HG02870 (cell line): ENCODE measurements around the gene DLG1.
"Not testable (repeated sequence)": the region's sequence is repeated elsewhere in the genome, so short reads cannot be mapped to it uniquely, and the experiment has no call there.

Experiments used
- ATAC-seq: cut with Tn5 transposase; IDR thresholded peaks from one replicate; pipeline ENCODE4 v1.9.1; 2021; ENCODE audit warnings: mild to moderate bottlenecking, moderate library complexity; ENCODE audit not compliant: unreplicated experiment

The DLG1 gene

GRCh38 chr3:197216914-197217313, 81.5 kb downstream of the DLG1 start:
- no peak for ATAC-seq

GRCh38 chr3:197216169-197216860, 82.1 kb downstream of the DLG1 start:
- no peak for ATAC-seq

- no peak for ATAC-seq
These were observed 86.1 kb downstream of the DLG1 start for GRCh38 chr3:197212290-197212689.

DNA sequence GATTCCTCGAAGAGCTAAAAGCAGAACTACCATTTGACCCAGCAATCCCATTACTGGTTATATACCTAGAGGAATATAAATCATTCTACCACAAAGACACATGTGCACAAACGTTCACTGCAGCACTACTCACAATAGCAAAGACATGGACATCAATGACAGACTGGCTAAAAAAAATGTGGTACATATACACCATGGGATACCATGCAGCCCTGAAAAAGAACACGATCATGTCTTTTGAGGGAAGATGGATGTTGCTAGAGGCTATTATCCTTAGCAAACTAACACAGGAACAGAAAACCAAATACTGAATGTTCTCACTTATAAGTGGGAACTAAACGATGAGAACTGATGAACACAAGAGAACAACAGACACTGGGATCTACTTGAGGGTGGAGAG, 86.7 kb downstream of the DLG1 start:
- ATAC-seq: not testable (repeated sequence)

DNA sequence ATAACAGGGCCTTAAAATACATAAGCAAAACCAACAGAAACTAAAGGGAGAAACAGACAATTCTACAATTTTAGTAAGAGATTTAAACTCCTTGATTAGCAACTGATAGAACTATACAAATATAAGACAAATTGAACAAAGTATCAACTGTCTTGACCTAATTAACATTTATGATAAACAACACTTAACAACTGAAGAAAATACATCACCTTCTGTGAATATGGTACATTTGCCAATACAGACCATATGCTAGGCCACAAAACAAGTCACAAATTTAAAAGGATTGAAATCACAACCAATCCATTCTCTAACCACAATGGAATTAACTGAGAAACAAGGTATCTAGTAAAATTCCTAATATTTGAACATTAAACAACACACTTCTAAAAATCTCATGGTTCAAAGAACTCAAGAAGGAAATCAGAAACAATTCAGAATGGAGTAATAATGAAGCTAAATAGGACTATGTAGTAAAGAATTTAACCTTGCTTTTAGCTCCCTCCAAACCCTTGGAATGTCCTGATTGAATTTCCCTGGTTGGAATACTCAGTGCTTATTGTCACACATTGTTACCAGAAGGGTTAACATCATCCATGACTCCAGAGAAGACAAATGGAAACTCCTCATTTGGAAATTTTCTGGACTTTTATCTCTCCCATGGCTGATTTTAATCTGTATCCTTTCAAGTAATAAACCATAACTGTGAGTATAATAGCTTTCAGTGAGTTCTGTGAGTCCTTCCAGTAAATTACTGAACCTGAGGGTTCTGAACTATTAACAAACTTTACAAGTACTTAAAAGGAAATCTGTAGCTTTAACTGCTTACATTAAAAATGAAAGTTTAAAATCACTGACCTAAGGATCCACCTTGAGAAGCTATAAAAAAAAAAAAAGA, 88.8 kb downstream of the DLG1 start:
- no peak for ATAC-seq

DNA sequence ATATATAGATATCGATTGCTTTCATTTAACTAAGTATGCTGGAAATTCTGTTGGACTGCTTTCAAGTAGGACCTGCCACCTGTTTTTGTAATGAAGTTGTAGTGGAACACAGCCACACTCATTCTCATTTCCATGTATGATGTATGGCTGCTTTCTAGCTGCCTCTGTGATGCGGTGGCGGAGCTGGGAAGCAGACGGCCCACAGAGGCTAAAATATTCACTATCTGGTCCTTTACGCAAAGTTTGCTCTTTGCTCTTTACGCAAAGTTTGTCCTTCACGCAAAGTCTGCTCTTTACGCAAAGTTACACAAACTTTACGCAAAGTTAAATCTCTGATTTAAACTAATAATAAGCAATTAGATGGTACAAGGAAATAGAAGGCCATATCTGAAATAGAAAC, 91.5 kb downstream of the DLG1 start:
- no peak for ATAC-seq

GRCh38 chr3:197205675-197206074, 92.7 kb downstream of the DLG1 start:
- ATAC-seq: no peak

DNA sequence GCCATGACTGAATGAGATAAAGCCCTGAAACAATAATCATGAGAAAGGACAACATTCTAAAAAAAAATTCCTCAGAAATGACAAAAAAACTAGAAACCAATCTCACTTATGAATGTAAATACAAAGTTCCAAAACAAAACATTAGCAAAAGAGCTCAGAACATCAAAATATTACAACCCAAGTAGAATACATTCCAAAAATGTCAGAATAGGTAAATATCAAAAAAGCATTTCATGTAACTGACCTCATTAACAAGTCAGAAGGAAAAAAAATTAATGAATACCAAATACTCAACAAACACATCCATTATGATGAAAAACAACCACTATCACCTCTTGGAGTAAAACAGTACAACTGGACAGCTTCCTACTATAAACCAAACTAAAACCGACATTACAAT, 93.1 kb downstream of the DLG1 start:
- no peak for ATAC-seq

GRCh38 chr3:197204736-197205135, 93.7 kb downstream of the DLG1 start:
- ATAC-seq: no peak

GRCh38 chr3:197203714-197204146, 94.7 kb downstream of the DLG1 start:
- no peak for ATAC-seq

GRCh38 chr3:197202694-197203093, 95.7 kb downstream of the DLG1 start:
- no peak for ATAC-seq

DNA sequence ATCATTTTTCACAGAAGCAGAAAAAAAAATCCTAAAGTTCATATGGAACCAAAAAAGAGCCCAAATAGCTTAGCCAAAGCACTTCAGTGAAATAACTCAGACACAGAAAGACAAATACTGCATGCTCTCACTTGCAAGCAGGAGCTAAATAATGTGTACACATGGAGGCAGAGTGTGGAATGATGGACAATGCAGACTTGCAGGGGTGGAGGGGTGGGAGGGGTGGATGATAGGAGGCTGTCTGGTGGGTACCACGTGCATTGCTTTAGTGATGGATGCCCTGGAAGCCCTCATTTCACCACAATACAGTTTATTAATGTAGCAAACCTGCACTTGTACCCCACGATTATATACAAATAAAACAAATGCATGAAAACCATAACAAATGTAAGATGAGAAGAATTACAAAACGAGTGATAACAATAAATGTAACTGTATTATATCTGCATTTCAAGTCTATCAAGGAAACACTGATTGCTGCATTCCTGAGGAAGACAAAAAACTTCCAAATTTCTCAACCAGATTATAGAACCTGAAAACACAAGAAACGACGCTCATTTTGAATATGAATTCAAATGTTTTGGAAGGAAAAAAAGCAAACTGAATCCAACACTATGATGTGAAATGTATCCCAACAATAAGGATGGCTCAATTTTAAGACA, 96.5 kb downstream of the DLG1 start:
- ATAC-seq: no peak

DNA sequence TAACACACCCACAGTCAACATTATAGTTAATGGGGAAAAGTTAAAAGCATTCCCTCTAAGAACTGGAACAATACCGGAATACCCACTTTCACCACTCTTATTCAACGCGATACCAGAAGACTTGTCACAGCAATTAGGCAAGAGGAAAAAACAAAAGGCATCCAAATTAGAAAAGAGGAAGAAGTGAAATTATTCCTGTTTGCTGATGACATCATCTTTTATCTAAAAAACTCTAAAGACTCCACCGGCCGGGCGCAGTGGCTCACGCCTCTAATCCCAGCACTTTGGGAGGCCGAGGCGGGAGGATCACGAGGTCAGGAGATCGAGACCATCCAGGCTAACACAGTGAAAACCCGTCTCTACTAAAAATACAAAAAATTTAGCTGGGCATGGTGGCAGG, 97.6 kb downstream of the DLG1 start:
- ATAC-seq: not testable (repeated sequence)

GRCh38 chr3:197197334-197197733, 101.1 kb downstream of the DLG1 start:
- no peak for ATAC-seq

DNA sequence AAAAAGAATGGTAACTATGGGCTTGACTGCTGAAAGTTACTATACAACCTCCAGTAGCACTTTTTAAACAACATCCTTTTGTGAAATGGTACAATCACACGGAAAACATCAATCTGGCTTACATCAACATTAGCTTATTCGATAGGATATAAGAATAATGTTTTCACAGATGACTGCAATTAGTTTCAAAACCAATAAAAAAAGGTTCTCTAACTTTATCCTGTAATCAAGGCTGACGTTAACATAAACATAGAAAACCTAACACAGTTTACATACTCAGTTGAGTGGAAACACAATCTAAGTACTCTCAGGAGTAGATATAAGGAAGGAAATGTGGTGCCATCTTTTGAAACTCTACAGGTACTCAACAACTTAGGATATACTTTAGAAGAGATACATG, 102.2 kb downstream of the DLG1 start:
- ATAC-seq: no peak

DNA sequence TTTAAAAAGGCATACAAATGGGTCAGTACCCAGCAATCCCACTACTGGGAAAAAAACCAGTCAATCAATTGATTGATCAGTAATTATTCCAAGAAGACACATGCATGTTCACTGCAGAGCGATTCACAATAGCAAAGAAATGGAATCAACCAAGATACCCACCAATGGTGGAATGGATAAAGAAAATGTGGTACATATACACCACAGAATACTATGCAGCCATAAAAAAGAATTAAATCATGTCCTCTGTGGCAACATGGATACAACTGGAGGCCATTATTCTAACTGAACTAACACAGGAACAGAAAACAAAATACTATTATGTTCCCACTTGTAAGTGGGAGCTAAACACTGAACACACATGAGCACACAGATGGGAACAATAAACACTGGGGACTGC, 103.1 kb downstream of the DLG1 start:
- no peak for ATAC-seq

DNA sequence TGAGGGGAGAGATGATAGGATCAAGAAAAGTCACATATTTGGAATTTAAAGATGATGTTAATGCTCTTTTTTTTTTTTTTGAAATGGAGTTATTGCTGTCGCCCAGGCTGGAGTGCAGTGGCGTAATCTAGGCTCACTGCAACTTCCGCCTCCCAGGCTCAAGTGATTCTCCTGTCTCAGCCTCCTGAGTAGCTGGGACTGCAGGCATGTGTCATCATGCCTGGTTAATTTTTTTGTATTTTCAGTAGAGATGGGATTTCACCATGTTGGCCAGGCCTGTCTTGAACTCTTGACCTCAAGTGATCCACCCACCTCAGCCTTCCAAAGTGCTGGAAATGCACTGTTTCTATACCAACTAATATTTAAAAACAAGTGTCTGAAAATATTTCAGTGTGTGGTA, 104.7 kb downstream of the DLG1 start:
- ATAC-seq: not testable (repeated sequence)

GRCh38 chr3:197191897-197192296, 106.5 kb downstream of the DLG1 start:
- ATAC-seq: no peak

GRCh38 chr3:197189623-197190022, 108.8 kb downstream of the DLG1 start:
- ATAC-seq: no peak

GRCh38 chr3:197188963-197189362, 109.4 kb downstream of the DLG1 start:
- ATAC-seq: no peak

DNA sequence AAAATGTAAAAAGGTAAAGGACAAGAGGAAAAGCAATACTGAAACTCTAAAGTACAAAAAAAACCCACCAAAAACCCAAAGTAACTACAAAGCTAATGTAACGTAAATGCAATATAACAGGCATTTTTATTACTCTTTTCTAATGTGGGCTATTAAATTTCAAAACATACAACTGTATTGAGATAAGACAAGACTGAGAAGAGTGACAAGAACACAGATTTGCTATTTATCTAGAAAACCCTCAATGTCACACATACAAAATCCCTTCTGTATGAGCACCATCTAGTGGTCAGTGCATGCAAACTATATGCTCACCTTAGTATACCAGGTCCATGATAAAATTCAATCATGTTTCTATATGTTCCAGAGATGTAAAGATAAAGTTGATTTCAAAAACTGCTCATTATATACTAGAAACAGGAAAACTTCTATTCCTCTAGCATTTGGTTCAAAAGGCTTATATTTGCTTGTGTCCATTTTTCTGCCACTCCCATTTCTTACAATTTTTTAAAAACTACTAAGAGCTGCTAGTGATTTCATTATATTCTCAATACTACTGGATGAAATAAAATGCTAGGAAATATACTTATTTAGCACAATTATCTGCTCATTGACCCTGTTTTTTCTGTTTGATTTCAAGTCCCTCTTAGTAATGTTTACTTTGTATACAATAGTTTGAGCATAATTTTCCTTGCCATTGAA, 111.4 kb downstream of the DLG1 start:
- ATAC-seq: no peak
